ENCODE data around the gene ELAVL2.

DNA sequence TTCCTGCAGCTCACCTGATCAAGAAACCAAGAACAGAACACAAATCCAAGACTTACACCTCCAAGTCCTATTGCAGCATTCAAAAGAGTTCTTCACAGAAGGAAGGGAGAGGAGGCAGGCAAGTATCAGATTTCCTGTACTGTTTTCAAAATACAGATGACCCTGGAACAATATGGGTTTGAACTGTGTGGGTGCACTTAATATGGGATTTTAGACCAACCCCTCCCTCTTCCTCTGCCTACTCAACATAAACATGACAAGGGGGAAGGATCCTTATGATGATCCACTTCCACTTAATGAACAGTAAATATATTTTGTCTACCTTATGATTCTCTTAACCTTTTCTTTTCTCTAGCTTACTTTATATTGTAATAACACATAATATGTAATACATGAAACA lies 104.6 kb downstream of the ELAVL2 start:
- TF ChIP-seq, protein P1, sequence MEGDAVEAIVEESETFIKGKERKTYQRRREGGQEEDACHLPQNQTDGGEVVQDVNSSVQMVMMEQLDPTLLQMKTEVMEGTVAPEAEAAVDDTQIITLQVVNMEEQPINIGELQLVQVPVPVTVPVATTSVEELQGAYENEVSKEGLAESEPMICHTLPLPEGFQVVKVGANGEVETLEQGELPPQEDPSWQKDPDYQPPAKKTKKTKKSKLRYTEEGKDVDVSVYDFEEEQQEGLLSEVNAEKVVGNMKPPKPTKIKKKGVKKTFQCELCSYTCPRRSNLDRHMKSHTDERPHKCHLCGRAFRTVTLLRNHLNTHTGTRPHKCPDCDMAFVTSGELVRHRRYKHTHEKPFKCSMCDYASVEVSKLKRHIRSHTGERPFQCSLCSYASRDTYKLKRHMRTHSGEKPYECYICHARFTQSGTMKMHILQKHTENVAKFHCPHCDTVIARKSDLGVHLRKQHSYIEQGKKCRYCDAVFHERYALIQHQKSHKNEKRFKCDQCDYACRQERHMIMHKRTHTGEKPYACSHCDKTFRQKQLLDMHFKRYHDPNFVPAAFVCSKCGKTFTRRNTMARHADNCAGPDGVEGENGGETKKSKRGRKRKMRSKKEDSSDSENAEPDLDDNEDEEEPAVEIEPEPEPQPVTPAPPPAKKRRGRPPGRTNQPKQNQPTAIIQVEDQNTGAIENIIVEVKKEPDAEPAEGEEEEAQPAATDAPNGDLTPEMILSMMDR (IDR thresholded peaks at IDR 0.05; ENCODE audit: insufficient read depth, low read length), result no peak
- TF ChIP-seq POLR2AphosphoS5 (IDR thresholded peaks at IDR 0.05; ENCODE audit: low read depth) (no peak), SPI1 (IDR thresholded peaks at IDR 0.05; ENCODE audit: borderline replicate concordance, low read depth) (no peak), GABPA (IDR thresholded peaks at IDR 0.05; ENCODE audit: low read depth) (no peak)
- TF ChIP-seq, protein P2, sequence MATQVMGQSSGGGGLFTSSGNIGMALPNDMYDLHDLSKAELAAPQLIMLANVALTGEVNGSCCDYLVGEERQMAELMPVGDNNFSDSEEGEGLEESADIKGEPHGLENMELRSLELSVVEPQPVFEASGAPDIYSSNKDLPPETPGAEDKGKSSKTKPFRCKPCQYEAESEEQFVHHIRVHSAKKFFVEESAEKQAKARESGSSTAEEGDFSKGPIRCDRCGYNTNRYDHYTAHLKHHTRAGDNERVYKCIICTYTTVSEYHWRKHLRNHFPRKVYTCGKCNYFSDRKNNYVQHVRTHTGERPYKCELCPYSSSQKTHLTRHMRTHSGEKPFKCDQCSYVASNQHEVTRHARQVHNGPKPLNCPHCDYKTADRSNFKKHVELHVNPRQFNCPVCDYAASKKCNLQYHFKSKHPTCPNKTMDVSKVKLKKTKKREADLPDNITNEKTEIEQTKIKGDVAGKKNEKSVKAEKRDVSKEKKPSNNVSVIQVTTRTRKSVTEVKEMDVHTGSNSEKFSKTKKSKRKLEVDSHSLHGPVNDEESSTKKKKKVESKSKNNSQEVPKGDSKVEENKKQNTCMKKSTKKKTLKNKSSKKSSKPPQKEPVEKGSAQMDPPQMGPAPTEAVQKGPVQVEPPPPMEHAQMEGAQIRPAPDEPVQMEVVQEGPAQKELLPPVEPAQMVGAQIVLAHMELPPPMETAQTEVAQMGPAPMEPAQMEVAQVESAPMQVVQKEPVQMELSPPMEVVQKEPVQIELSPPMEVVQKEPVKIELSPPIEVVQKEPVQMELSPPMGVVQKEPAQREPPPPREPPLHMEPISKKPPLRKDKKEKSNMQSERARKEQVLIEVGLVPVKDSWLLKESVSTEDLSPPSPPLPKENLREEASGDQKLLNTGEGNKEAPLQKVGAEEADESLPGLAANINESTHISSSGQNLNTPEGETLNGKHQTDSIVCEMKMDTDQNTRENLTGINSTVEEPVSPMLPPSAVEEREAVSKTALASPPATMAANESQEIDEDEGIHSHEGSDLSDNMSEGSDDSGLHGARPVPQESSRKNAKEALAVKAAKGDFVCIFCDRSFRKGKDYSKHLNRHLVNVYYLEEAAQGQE (IDR thresholded peaks at IDR 0.05; ENCODE audit: insufficient replicate concordance, low read depth), result no peak

All from HL-60 (cell line).